ENCODE results near the gene RASGEF1C. TPM values are rescaled to one million over a fixed set of nuclear protein-coding genes. Genes with fewer than 3 reads are reported as not detected.

Gene RASGEF1C
- total and polyA plus RNA-seq, 10 of the 15 experiments (the other 5 are each of a cell fraction or from before 2014, with no cell fraction given) = not detected

DNA sequence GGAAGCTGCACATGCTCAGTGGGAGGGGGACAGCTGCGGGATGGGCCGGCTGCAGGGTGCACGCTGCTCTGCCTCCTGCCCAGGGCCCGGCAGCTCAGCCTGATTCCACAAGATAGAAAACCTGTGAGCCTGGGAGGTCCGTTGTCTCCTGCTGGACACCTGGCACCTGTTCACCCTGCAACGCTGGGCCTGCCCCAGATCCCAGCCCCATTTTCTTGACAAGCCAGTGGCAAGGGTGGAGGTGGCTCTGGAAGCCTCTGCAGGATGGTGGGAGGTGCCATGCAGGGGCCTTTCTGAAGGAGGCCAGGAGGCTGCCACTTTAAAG lies 69.3 kb downstream of the RASGEF1C start (continued):
- TF ChIP-seq, protein P1, sequence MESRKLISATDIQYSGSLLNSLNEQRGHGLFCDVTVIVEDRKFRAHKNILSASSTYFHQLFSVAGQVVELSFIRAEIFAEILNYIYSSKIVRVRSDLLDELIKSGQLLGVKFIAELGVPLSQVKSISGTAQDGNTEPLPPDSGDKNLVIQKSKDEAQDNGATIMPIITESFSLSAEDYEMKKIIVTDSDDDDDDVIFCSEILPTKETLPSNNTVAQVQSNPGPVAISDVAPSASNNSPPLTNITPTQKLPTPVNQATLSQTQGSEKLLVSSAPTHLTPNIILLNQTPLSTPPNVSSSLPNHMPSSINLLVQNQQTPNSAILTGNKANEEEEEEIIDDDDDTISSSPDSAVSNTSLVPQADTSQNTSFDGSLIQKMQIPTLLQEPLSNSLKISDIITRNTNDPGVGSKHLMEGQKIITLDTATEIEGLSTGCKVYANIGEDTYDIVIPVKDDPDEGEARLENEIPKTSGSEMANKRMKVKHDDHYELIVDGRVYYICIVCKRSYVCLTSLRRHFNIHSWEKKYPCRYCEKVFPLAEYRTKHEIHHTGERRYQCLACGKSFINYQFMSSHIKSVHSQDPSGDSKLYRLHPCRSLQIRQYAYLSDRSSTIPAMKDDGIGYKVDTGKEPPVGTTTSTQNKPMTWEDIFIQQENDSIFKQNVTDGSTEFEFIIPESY (IDR thresholded peaks at IDR 0.05) = no peak

DNA sequence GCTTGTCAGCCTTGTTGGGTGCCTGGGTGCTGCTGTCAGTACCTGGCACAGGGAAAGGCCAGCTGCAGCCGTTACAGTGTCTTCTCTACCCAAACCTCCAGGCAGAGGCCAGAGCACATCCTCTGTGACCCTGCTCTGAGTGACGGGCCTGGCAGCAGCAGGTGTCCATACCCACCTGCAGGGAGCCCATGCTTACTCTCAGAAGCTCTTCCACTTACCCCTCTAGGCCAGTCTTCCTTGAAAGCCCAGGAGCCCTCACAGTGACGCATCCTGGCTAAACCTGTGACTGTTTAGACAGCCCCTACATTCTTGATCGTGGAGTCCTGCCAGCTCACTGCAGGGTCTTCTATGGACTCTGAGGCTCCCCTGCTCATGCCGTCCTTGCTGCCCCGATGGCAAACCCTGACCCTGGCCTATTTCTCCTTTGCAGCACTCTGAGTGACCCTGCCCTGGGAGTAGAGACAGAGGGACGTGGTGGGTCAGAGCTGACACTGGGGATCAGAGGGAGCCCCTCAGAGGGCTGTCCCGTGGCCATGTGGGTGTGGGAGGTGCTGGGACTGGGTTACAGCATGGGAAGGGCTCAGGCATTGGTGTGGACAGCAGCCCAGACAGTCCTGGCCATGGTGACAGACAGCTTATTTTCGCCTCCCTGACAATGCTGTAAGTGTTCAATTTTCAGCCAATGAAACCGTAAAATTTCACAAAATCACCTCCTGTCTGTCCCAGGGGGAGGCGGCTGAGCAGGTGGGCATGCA lies 69.9 kb downstream of the RASGEF1C start:
- Histone ChIP-seq H3K4me3 (no peak overlapping the region), H4K20me1 (ENCODE audit: control insufficient read depth, insufficient read depth) (no peaks in the 10 kb centered on the region), H3K9ac (ENCODE audit: control insufficient read depth, insufficient read depth, low read length) (no peak overlapping the region), H3K4me2 (ENCODE audit: control insufficient read depth, insufficient read depth) (no peak overlapping the region), H3K9me3 (replicated peaks; ENCODE audit: control insufficient read depth, insufficient read depth, low read length) (no peaks in the 10 kb centered on the region; the same call in 2 of the 3 replicates), H3K27me3 (replicated peaks in 1 of 2; ENCODE audit: control insufficient read depth in 2 of 2, insufficient read depth in 2 of 2, low read length in 1 of 2) (no peaks in the 10 kb centered on the region), H3K27ac (ENCODE audit: control insufficient read depth, insufficient read depth) (no peak overlapping the region), H2AFZ (ENCODE audit: control insufficient read depth, low read depth, low read length) (no peak overlapping the region), H3K79me2 (ENCODE audit: control insufficient read depth, insufficient read depth, low read length) (no peaks in the 10 kb centered on the region), H3K4me1 (ENCODE audit: control insufficient read depth, insufficient read depth, low read length) (no peaks in the 10 kb centered on the region), H3K36me3 (ENCODE audit: control insufficient read depth in 2 of 2, insufficient read depth in 2 of 2, low read length in 1 of 2) (no peaks in the 10 kb centered on the region)
- DNase-seq (ENCODE audit: low read depth, low spot score) = no peak
- ATAC-seq = no peak
- intact Hi-C loops (cut with micrococcal nuclease; ENCODE audit: unreplicated experiment) = no loop called here
- TF ChIP-seq TBL1XR1 (IDR thresholded peaks at IDR 0.05; ENCODE audit: low read depth, low read length) (no peak), SUPT20H (IDR thresholded peaks at IDR 0.05; ENCODE audit: borderline replicate concordance, control insufficient read depth, low read depth, low read length) (no peak), RBBP5 (conservative IDR thresholded peaks at IDR 0.05) (no peak), BRCA1 (IDR thresholded peaks at IDR 0.05; ENCODE audit: low read depth, low read length) (no peak), PAX8 (IDR thresholded peaks at IDR 0.05) (no peak), MYB (IDR thresholded peaks at IDR 0.05; ENCODE audit: borderline replicate concordance, low read depth, low read length) (no peak), NFIC (IDR thresholded peaks at IDR 0.05; ENCODE audit: low read depth, low read length) (no peak), RFX5 (IDR thresholded peaks at IDR 0.05; ENCODE audit: low read depth, low read length) (no peak), ZNF217 (IDR thresholded peaks at IDR 0.05) (no peak), DPF2 (IDR thresholded peaks at IDR 0.05) (no peak), RCOR1 (conservative IDR thresholded peaks at IDR 0.05; ENCODE audit: low read depth, low read length) (no peak), JUND (IDR thresholded peaks at IDR 0.05; ENCODE audit: low read depth, low read length) (no peak)
- TF ChIP-seq, protein P2, sequence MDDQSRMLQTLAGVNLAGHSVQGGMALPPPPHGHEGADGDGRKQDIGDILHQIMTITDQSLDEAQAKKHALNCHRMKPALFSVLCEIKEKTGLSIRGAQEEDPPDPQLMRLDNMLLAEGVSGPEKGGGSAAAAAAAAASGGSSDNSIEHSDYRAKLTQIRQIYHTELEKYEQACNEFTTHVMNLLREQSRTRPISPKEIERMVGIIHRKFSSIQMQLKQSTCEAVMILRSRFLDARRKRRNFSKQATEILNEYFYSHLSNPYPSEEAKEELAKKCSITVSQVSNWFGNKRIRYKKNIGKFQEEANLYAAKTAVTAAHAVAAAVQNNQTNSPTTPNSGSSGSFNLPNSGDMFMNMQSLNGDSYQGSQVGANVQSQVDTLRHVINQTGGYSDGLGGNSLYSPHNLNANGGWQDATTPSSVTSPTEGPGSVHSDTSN (IDR thresholded peaks at IDR 0.05; ENCODE audit: insufficient replicate concordance, low read depth, low read length) = no peak
- TF ChIP-seq, protein P3, sequence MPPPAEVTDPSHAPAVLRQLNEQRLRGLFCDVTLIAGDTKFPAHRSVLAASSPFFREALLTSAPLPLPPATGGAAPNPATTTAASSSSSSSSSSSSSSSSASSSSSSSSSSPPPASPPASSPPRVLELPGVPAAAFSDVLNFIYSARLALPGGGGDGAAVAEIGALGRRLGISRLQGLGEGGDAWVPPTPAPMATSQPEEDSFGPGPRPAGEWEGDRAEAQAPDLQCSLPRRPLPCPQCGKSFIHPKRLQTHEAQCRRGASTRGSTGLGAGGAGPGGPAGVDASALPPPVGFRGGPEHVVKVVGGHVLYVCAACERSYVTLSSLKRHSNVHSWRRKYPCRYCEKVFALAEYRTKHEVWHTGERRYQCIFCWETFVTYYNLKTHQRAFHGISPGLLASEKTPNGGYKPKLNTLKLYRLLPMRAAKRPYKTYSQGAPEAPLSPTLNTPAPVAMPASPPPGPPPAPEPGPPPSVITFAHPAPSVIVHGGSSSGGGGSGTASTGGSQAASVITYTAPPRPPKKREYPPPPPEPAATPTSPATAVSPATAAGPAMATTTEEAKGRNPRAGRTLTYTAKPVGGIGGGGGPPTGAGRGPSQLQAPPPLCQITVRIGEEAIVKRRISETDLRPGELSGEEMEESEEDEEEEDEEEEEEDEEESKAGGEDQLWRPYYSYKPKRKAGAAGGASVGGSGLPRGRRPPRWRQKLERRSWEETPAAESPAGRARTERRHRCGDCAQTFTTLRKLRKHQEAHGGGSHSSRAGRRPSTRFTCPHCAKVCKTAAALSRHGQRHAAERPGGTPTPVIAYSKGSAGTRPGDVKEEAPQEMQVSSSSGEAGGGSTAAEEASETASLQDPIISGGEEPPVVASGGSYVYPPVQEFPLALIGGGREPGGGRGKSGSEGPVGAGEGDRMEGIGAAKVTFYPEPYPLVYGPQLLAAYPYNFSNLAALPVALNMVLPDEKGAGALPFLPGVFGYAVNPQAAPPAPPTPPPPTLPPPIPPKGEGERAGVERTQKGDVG (CRISPR knock-in tag; IDR thresholded peaks at IDR 0.05) = no peak
- ChIA-PET POLR2A (interaction anchor here (0.5 to 0.6 kb wide), 2 partner anchors 39 to 817 kb away, joined by 3 to 5 read pairs; no protein-coding TSS in a partner anchor), RAD21 (ENCODE audit: unreplicated experiment) (no interaction called here), SMC1A (ENCODE audit: uncharacterized antibody, unreplicated experiment) (no interaction called here), CTCF (no interaction called here)
- no TSS peak for BruUV-seq (replicated peaks)
- whole genome bisulfite sequencing (ENCODE audit: insufficient coverage, insufficient replicate concordance, low lambda C conversion rate, missing lambda C conversion rate) = 17% methylated on average over 11 of the region's 11 CpGs
- in situ Hi-C loops (cut with MboI) = no loop called here
- no peak for FAIRE-seq

All from GM12878 (cell line).